Sciatic nerve (tissue), 2 donors: Measurements from ENCODE around the gene LAGE3. TPM values are rescaled to one million over a fixed set of nuclear protein-coding genes. Genes with fewer than 3 reads are reported as not detected.

Experiments used
- ATAC-seq: fragments of 200-7000 bp; cut with Tn5 transposase; one replicate; pipeline ENCODE4 v1.9.1; 2020; ENCODE audit warnings: mild to moderate bottlenecking, moderate library complexity
- DNase-seq: peaks from one replicate; pipeline ENCODE4 v3.0.0-alpha.2; 2020; ENCODE audit warnings: low spot score
- intact Hi-C: fragments of 100-400 bp; cut with DNase I; formaldehyde crosslinking; loops from one replicate; pipeline ENCODE4 v1.14.2; 2022
- total RNA-seq: library from RNA; stranded (reverse); fragmentation: NEBNext Ultra II Directional; extraction: Animal tissue kit (Norgen Biotek cat#: 25700); gene quantifications from one replicate; pipeline ENCODE4 v1.2.1, GENCODE V29; 2021
- donor health status: DM: no; HTN: no; CAD: no.
- donor health status: DM: no; HTN: no; CAD: no.

Gene LAGE3
- 10.6 TPM for total RNA-seq

DNA sequence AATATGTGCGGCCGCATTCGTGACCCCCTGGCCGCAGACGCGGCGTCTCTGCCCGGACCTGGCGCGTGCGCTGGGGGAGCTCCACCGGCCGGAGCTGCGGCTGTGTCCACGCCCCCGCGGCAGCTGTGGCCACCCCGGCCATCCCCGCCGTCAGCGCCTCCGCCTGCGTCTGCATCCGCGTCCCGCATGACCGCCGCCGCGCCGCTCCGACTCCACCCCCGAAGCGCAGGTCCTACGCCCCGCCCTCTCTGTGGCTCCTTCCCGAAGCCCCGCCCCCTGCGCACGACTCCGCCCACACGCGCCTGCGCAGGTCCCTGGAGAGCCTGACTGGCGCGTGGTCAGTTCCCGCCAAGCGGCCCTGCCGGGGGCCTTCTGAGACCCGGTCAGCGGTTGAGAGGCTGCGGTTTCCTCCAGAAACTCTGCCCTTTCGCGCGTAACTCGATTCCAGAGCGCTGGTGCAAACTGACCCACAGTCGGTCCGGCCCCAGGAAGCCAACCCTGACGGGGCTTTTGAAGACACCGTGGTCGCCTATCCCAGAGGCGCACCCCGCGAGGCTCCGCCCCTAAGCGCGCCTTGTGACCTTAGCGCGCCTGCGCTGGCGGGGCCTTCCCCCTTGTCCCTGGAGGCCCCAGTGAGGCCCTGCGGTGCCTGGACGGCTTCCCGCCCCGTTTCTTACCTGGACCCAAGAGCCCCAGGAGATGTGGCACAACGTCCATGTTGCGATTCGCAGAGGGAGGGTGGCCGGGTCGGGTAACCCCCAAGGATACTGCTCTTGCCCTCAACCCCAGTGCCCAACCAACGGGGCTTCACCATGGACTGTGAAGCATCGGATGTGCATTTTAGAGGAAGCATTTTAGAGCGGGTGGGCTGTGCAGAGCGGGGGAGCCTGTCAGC lies at the start of gene LAGE3:
TSS of gene LAGE3 (minus strand) at position 554 of the 895 bp plus-strand sequence. CDS start at position 188, 366 bp downstream.
- ATAC-seq (peak; percentile 97), DNase-seq (peak; percentile 96)
- intact Hi-C loops: no loop called here

- intact Hi-C loops: no loop called here
- peak; percentile 85 for DNase-seq
- peak; percentile 90 for ATAC-seq
These were observed 48.0 kb upstream of the LAGE3 start for GRCh38 chrX:154526901-154527675.

- DNase-seq (no peak), ATAC-seq (no peak)
- intact Hi-C loops: no loop called here
These were observed 46.8 kb upstream of the LAGE3 start for GRCh38 chrX:154525606-154526490.

- intact Hi-C loops: no loop called here
- DNase-seq (no peak), ATAC-seq (no peak)
These were observed 40.3 kb upstream of the LAGE3 start for GRCh38 chrX:154519389-154519788.

- DNase-seq: no peak
- peak; percentile 33 for ATAC-seq
- intact Hi-C loops: no loop called here
These were observed 38.2 kb upstream of the LAGE3 start for GRCh38 chrX:154517101-154517781.

- peak; percentile 70 for ATAC-seq
- DNase-seq: no peak
- intact Hi-C loops: no loop called here
These were observed 37.6 kb upstream of the LAGE3 start for GRCh38 chrX:154516656-154517100.

DNA sequence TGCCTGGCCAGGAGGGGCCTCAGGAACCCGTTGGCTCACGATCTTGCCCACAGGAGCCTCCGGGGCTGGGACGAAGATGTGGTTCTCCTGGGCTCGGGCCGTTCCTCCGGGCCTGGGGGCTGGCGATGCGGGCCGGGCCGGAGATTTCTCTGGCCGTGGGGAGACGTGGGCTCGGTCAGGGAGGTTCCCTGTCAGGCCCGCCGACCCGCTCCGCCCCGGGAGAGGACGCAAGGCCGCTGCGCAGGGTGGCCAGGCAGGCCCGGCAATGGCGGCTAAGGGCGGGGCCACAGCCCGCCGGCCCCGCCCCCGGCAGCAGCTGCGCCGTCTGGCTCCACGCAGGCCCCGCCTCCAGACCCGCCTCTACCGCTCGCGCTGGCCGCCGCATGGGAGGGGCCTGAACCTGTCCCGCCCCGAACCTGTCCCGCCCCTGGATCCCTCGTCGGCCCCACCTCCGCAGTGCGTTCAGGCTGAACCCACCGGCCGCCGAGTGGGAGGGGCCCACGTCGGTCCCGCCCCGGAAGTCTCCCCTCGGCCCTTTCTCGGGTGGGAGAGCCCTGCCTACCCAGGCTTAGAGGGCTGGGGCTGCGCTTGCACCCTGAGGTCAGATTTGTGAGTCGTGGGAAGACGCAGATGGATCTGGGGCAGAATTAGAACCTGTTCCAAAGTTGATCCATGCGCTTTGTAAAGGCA lies 37.0 kb upstream of the LAGE3 start, which contains the start of gene FAM3A:
TSS of gene FAM3A (minus strand) at position 267 of the 690 bp plus-strand sequence. CDS start 460 bp downstream, outside the sequence.
- peak; percentile 97 for ATAC-seq
- intact Hi-C loops: no loop called here
- peak; percentile 96 for DNase-seq

DNA sequence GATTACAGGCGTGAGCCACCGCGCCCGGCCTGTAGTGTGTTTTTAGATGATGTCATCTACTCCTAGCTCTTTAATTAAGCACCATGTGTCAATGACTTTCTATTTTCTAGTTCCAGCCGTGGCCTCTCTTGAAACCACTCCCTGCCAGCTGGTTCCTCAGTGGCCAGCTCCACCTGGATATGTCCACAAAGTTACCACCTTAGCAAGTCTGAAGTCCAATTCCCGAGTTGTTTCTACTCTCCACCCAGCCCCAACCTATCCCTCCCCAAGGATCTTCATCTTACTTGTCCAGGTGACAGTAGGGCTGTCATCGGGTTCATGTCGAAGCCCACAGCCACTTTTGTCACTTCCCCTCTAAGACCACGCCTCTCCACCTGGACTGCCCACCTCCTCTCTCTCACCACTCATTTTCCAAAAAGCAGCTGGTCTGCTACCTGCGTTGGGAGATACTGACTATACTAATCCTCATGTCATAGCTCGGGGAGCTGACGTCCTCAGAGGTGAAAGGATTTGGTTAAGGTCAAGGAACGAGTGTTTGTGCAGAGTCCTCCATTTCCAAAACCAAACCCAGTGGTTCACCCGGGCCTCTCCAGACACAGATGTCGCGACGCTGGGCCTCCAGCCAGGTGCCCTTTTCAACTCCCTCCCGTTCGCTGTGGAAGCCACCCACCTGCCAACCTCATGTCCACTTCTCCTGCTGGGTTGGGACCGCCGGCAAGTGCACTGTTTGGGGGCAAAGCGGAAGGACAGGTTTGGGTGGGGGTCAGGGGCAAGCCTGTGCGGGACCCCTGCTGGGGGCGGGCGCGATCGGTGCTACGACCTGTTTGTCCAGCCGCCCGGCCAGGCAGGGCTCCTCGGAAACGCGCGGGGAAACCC lies 36.2 kb upstream of the LAGE3 start:
- no peak for ATAC-seq
- intact Hi-C loops: no loop called here
- DNase-seq: no peak

- ATAC-seq (no peak), DNase-seq (no peak)
- intact Hi-C loops: no loop called here
These were observed 34.6 kb upstream of the LAGE3 start for GRCh38 chrX:154513716-154514115.

DNA sequence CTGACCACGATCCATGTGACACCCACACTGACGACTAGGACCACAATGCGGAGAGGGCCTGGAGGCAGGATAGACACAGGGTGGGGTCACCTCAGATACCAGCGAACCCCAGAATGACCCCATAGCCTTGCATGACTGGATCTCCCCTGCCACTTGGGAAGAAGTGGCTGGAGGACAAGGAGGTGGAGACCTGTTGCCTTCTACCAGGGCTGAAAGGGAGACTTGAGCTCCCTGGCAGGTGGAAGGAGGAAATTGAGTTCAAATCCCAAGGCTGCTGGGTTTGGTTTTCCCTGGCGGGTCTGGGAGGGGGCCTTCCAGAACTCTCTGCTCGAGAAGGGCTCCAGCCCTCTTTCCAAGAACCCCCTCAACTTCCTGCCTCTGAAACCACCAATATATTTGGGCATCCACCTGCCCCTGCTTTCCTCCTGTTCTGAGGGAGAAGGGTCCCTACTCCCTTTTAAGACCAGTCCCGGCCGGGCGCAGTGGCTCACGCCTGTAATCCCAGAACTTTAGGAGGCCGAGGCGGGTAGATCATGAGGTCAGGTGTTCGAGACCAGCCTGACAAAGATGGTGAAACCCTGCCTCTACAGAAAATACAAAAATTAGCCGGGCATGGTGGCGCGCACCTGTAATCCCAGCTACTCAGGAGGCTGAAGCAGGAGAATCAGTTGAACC lies 33.9 kb upstream of the LAGE3 start:
- no peak for DNase-seq
- ATAC-seq: no peak
- intact Hi-C loops: no loop called here

DNA sequence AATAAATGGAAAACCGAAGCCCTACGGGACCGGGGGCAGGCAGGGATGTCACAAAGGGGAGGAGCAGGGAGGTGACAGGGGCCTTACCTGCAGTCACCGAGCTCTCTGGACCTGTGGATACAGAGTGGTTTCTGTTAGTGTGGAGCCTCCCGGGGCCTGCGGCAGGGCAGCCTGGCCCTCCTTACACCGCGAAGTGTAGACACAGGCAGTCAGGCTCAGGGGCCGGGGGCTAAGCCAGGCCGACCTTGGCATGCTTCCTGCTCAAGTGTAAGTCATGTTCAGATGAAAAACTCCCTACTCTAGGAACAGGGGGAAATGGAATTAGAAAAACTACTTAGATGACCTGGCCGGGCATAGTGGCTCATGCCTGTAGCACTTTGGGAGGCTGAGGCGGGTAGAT lies 32.7 kb upstream of the LAGE3 start:
- intact Hi-C loops: no loop called here
- ATAC-seq: no peak
- DNase-seq: no peak

GRCh38 chrX:154509455-154509854 lies 30.4 kb upstream of the LAGE3 start:
- DNase-seq (no peak), ATAC-seq (no peak)
- intact Hi-C loops: no loop called here

DNA sequence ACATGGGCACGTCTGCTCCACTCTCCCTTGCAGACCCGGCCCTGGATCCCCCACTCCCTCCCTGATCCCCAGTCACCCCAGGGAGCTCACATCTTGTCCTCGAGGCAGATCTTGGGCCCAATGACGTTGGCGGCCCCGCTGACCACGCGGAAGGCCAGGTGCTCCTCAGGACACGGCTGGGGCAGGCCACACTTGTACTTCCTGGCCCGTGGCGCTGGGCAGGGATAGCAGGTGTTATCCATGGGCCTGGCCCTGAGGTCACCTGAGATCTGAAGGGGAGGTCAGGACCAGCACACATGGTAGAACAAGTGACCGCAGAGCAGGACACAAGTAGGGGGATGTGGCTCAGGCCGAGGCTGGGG lies 29.3 kb upstream of the LAGE3 start:
- DNase-seq: no peak
- intact Hi-C loops: no loop called here
- ATAC-seq: no peak

DNA sequence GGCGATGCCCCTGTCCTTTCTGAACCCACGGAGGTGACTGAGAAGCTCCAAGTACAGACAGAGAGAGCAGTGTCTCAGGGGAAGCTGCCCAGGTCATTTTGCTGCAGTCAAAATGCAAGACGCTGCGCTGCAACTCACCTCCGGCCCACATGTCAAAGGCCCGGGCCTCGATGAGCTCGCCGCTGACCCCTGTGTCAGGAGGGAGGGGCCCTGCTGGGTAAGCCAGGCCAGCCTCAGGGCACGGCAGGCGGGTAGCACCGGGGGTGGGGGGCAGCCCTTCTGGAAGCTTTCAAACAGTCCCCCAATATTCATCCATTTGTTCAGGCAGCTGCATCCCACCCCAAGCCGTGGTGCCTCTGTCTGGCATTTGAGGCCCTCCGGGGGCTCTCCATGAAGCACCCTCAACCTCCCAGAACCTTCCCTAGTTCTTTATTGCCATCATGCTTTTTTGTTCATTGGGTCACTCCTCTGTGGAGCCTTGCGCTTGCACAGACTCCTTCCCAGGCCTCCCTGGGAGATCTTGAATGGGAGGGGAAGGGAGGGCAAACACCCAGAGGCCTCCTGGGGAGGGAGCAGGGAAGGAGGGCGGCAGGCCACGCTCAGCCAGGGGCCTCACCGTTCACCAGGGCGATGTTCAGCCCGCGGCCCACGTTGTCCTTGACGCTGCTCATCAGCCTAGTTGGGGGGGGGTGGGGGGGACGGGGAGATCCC lies 28.7 kb upstream of the LAGE3 start:
- no peak for ATAC-seq
- intact Hi-C loops: no loop called here

GRCh38 chrX:154506483-154507332 lies 27.6 kb upstream of the LAGE3 start:
- intact Hi-C loops: no loop called here
- DNase-seq (no peak), ATAC-seq (no peak)

More for the DNA sequence above, 28.7 kb upstream of the LAGE3 start:
- DNase-seq: no peak
